Vagina (tissue), 2 donors: Measurements from ENCODE around the gene FAM20B. TPM values are rescaled to one million over a fixed set of nuclear protein-coding genes. Genes with fewer than 3 reads are reported as not detected.

Source experiments
- DNase-seq, 2 donors: peaks; one replicate each; pipeline ENCODE4 v3.0.0-alpha.2; 2017; ENCODE audit errors: extremely low spot score in 2 of 2
- H3K27ac ChIP-seq: fragments of 200-600 bp; sonication (generic); one replicate; pipeline ENCODE4 v1.5.1; 2019
- H3K27me3 ChIP-seq: fragments of 200-600 bp; sonication (generic); one replicate; pipeline ENCODE4 v1.5.1; 2019
- H3K36me3 ChIP-seq, 2 donors: fragments of 200-600 bp; sonication (generic); one replicate each; pipeline ENCODE4 v1.5.1; 2017 to 2019
- H3K4me1 ChIP-seq: fragments of 200-600 bp; sonication (generic); one replicate; pipeline ENCODE4 v1.5.1; 2019
- H3K4me3 ChIP-seq, 2 donors: fragments of 200-600 bp; sonication (generic); 1 replicate in 1 of 2; 2 replicates in 1 of 2; pipeline ENCODE4 v1.5.1; 2016 to 2019
- H3K9me3 ChIP-seq: fragments of 200-600 bp; sonication (generic); one replicate; pipeline ENCODE4 v1.5.1; 2019
- POLR2A ChIP-seq, 2 donors: fragments of 450-650 bp; IDR thresholded peaks; one replicate each; pipeline ENCODE4 v1.6.1; 2017; ENCODE audit warnings: antibody characterized with exemption in 2 of 2, mild to moderate bottlenecking in 2 of 2, moderate library complexity in 2 of 2
- POLR2AphosphoS5 ChIP-seq, 2 donors: sonication (generic); formaldehyde crosslinking; IDR thresholded peaks; one replicate each; pipeline ENCODE4 v1.9.0; 2017; ENCODE audit warnings: antibody characterized with exemption in 2 of 2, mild to moderate bottlenecking in 2 of 2, low read depth in 1 of 2; ENCODE audit not compliant: insufficient read depth in 1 of 2
- intact Hi-C: fragments of 100-400 bp; cut with DNase I; formaldehyde crosslinking; loops from one replicate; pipeline ENCODE4 v1.15.1; 2023
- total RNA-seq: library from RNA; depleted of rRNA; stranded (reverse); fragments of >200 nt; gene quantifications from one replicate; pipeline ENCODE4 v1.2.3, GENCODE V29; 2016
- TF ChIP-seq, protein P1 (sequence below), 3 experiments: fragments of 450-650 bp in 2 of 3; fragments of 200-600 bp in 1 of 3; sonication (generic) in 1 of 3; IDR thresholded peaks; one replicate each; pipeline ENCODE4 v1.5.1; 2017 to 2019; ENCODE audit warnings: antibody characterized with exemption in 3 of 3, mild to moderate bottlenecking in 2 of 3, moderate library complexity in 2 of 3

FAM20B gene
- total RNA-seq, 1 donor from 2014 or later = 19.4 TPM

GRCh38 chr1:179048339-179049124, 22.8 kb downstream of the FAM20B start:
- Histone ChIP-seq H3K4me3 (no peak overlapping the region), H3K4me1 (no peaks in the 10 kb centered on the region), H3K36me3 (peaks cover 0 to 7% of the 10 kb centered on the region in 2 donors), H3K27me3 (no peaks in the 10 kb centered on the region), H3K9me3 (no peaks in the 10 kb centered on the region), H3K27ac (no peak overlapping the region)
- intact Hi-C loops = no loop called here
- TF ChIP-seq POLR2AphosphoS5 (IDR thresholded peaks at IDR 0.05; ENCODE audit: insufficient read depth in 1 of 2, low read depth in 1 of 2) (no peak), POLR2A (IDR thresholded peaks at IDR 0.05) (no peak)
- TF ChIP-seq, protein P1, sequence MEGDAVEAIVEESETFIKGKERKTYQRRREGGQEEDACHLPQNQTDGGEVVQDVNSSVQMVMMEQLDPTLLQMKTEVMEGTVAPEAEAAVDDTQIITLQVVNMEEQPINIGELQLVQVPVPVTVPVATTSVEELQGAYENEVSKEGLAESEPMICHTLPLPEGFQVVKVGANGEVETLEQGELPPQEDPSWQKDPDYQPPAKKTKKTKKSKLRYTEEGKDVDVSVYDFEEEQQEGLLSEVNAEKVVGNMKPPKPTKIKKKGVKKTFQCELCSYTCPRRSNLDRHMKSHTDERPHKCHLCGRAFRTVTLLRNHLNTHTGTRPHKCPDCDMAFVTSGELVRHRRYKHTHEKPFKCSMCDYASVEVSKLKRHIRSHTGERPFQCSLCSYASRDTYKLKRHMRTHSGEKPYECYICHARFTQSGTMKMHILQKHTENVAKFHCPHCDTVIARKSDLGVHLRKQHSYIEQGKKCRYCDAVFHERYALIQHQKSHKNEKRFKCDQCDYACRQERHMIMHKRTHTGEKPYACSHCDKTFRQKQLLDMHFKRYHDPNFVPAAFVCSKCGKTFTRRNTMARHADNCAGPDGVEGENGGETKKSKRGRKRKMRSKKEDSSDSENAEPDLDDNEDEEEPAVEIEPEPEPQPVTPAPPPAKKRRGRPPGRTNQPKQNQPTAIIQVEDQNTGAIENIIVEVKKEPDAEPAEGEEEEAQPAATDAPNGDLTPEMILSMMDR (IDR thresholded peaks at IDR 0.05) = no peak
- DNase-seq = no peak

DNA sequence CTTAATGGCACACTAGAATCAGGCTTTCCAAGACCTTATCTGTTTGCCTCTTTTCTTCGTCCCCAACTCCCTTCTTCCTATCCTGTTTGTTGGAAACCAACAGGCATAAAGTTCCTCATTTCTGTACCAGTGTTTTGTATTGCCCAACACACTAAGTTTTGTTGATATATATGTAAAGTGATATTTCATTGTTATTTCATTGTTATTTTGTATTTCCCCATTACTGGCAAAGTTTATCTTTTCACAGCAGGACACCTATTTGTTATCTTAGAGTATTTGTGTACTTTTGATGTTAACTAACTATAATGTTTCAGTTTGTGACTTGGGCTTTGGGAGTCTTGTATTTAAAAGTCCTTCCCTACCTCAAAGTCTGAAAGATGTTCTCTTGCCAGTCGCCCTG, 27.1 kb downstream of the FAM20B start:
- H3K9me3 ChIP-seq = no peaks in the 10 kb centered on the region
- no peaks in the 10 kb centered on the region for H3K4me1 ChIP-seq
- no peaks in the 10 kb centered on the region for H3K27me3 ChIP-seq
- H3K27ac ChIP-seq = no peak overlapping the region
- DNase-seq = no peak
- TF ChIP-seq, protein P1 (IDR thresholded peaks at IDR 0.05) = no peak
- no peak for TF ChIP-seq POLR2AphosphoS5 (IDR thresholded peaks at IDR 0.05; ENCODE audit: insufficient read depth in 1 of 2, low read depth in 1 of 2)
- TF ChIP-seq POLR2A (IDR thresholded peaks at IDR 0.05) = no peak
- intact Hi-C loops = no loop called here
- no peak overlapping the region for H3K4me3 ChIP-seq
- peaks cover 0 to 10% of the 10 kb centered on the region in 2 donors for H3K36me3 ChIP-seq

DNA sequence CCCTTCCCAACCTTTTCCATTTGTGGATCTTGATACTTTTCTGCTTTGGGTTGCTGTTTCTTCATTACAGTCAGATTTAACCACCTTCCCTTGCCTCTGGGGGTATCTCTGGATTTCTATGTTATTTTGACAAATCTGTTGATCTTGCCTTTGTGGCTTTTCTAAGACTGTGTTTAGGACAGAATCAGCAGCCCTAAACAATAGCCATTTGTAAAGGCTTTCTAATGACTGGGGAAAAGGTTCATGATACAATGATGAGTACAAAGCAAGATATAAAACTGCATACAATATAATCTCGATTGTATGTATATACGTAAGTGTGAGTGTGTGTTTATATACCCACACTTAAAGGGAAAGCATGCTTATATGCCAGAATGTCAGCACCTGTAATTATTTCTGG, 27.8 kb downstream of the FAM20B start:
- DNase-seq = no peak
- Histone ChIP-seq H3K27me3 (no peaks in the 10 kb centered on the region), H3K4me1 (no peaks in the 10 kb centered on the region), H3K9me3 (no peaks in the 10 kb centered on the region), H3K4me3 (no peak overlapping the region), H3K36me3 (peaks cover 0 to 10% of the 10 kb centered on the region in 2 donors), H3K27ac (no peak overlapping the region)
- TF ChIP-seq, protein P1 (IDR thresholded peaks at IDR 0.05) = no peak
- TF ChIP-seq POLR2AphosphoS5 (IDR thresholded peaks at IDR 0.05; ENCODE audit: insufficient read depth in 1 of 2, low read depth in 1 of 2) = no peak
- TF ChIP-seq POLR2A (IDR thresholded peaks at IDR 0.05) = no peak
- intact Hi-C loops = no loop called here

DNA sequence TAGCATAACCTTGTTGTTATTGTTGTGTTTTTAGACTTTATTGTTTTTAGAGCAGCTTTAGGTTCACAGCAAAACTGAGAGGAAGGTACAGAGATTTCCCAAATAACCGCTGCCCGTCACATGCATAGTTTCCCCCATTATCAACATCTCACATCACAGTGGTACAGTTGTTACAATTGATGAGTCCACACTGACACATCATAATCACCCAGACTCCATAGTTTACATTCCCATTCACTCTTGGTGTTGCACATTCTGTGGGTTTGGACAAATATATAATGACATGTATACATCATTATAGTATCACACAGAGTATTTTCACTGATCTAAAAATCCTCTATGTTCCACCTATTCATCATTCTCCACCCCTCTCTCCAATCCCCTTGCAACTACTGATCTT, 30.2 kb downstream of the FAM20B start:
- intact Hi-C loops = no loop called here
- Histone ChIP-seq H3K27me3 (no peaks in the 10 kb centered on the region), H3K27ac (no peak overlapping the region), H3K36me3 (peaks cover 0 to 10% of the 10 kb centered on the region in 2 donors), H3K4me1 (no peaks in the 10 kb centered on the region), H3K9me3 (no peaks in the 10 kb centered on the region), H3K4me3 (no peak overlapping the region)
- TF ChIP-seq POLR2A (IDR thresholded peaks at IDR 0.05) (no peak), POLR2AphosphoS5 (IDR thresholded peaks at IDR 0.05; ENCODE audit: insufficient read depth in 1 of 2, low read depth in 1 of 2) (no peak)
- TF ChIP-seq, protein P1 (IDR thresholded peaks at IDR 0.05) = no peak
- no peak for DNase-seq
